HuH-7 (cell line): Measurements from ENCODE around the gene NCOA5.

ENCODE experiments used
- DNase-seq: peaks from one replicate; pipeline ENCODE4 v3.0.0; 2011; ENCODE audit warnings: low spot score

NCOA5 gene

DNA sequence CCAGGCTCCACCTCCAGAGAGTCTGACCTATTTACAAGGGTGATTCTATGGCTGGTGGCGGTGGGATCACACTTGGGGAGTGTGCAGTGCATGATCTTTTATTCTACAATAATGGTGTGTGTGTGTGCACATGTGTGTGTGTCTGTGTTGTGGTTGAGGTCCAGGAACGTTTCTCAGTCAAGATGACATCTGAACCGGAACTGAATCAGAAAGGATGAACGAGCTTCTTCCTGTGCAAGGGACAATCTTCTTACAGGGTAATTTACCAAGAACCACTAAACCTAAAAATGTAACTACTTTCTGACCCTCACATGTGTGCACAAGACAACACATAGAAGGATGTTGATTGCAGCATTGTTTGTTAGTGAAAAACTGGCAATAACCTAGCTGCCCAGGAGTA is 72.5 kb downstream of the NCOA5 start:
- no peak for DNase-seq

DNA sequence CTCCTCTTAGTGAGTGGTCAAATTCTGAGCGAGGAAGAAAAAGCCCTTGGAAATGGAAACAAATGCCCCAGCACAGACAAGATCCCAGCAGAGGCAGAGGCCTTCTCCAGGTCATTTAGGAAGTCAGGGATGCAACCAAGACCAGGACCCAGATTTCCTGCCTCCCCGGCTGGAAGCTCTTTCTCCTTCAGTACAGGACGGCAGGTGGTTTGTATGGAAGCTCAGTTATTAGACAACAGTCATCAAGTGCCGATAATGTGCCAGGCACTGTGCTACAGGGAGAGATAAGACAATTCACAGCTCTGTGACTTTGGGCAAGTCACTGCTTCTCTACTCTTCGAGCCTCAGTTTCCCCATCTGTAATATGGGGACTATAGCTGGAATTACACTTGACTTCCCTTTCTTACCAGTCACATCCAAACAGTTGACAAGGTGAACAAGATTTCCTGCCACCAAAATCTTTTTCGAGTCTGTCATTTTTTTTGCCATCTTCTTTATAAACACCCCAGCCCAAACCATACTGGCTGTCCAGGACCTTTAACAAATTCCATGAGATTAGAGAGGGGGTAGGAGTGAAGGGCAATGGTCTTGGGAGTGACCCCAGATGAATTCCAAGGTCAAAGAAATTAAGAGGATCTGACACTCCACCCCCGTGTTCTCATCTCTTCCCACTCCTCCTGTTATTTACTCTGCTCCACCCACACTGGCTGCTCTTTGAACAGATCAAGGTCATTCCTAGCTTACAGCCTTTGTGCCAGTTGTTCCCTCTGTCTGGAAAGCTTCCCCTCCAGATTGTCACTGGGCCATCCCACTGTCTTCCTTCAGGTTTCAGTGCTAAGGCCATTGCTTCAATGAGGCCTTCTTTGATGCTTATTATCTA is 75.0 kb downstream of the NCOA5 start:
- DNase-seq = no peak

DNA sequence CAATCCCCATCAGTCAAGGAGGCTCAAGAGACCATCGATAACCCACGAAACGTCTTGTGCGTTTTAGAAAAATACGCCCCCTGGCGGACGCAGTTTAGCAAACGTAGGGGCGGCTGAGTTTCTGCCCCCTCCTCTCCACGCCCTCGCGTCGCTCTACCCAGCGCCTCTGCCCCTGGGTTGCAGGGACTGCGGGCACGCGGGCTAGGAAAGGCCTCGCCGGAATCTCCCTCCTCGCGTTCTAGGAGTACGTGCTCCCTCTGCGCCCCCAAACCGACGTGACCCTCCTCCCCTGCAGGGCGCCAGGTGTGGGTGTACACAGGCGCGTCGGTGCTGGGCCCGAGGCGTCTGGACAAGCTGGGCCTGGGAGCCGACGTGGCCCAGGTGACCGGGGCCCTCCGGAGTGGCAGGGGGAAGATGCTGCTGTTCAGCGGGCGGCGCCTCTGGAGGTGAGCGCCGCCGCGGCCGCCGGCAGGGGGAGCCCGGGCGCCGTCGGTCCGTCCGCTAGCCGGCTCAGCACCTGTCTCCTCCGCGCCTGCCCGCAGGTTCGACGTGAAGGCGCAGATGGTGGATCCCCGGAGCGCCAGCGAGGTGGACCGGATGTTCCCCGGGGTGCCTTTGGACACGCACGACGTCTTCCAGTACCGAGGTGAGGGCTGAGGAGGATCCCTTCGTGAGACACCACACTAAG is 75.8 kb downstream of the NCOA5 start:
- DNase-seq = peak; percentile 86

DNA sequence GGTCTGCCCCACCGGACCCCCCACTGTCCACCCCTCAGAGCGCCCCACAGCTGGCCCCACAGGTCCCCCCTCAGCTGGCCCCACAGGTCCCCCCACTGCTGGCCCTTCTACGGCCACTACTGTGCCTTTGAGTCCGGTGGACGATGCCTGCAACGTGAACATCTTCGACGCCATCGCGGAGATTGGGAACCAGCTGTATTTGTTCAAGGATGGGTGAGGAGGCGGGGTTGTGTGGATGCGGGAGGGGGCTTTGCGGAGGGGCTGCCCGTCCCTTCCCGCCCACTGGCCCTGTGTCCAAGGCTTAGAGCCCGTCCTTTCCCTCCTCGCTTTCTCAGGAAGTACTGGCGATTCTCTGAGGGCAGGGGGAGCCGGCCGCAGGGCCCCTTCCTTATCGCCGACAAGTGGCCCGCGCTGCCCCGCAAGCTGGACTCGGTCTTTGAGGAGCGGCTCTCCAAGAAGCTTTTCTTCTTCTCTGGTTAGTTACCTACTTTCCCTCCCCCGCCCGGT is 76.4 kb downstream of the NCOA5 start:
- DNase-seq = no peak

DNA sequence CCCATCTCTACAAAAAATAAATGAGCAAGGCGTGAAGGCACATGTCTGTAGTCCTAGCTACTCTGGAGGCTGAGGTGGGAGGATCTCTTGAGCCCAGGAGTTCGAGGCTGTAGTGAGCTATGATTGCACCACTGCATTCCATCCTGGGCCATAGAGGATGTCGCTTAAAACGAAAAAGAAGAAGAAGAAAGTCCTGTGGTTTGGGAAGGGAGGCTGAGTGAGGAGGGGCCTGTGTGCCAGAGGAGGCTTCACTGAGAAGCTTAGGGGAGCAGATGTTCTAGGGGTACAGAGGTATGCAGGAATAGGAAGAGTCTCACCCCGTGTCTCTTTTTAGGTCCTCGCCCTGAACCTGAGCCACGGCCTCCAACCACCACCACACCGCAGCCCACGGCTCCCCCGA is 76.8 kb downstream of the NCOA5 start:
- DNase-seq = no peak

GRCh38 chr20:46011631-46012482 is 77.9 kb downstream of the NCOA5 start:
- peak; percentile 59 for DNase-seq
